ENCODE results near the gene CTSW.

Gene CTSW

DNA sequence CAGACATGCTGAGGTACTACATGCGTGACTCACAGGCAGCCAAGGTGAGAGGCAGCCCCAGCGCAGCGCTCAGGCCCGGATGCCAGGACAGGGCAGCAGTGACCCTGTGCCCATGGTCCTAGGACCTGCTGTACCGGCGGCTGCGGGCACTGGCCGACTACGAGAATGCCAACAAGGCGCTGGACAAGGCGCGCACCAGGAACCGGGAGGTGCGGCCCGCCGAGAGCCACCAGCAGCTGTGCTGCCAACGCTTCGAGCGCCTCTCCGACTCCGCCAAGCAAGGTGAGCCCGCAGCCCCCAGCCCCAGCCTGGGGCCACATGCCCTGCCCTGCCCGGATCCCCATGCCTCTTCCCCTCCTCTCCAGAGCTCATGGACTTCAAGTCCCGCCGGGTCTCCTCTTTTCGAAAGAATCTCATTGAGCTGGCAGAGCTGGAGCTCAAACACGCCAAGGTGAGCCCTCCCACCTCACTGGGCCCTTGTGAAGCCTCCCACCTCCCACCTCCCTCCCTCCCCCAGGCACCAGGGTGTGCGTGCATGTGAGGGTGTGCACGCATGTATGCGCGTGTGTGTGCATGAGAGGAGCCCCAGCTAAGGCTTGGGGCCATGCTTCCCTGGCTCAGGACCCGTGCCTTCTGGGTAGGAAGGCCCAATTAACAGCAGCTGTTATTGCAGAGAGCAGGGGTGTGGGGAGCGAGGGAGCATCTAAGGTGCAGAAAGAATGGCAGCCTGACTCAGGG, 27.0 kb upstream of the CTSW start:
- 0 out of 2 replicates have a peak overlapping the region, but pooled peaks have one; percentile 4 for H3K27ac ChIP-seq
- TF ChIP-seq ZFX (IDR thresholded peaks at IDR 0.05; ENCODE audit: borderline replicate concordance) = no peak
- no peak; the same call in 1 of the 2 replicates for TF ChIP-seq CTCF (IDR thresholded peaks at IDR 0.05)

GRCh38 chr11:65853246-65853979, 26.2 kb upstream of the CTSW start:
- TF ChIP-seq ZFX (IDR thresholded peaks at IDR 0.05; ENCODE audit: borderline replicate concordance) (no peak), CTCF (IDR thresholded peaks at IDR 0.05) (no peak)
- H3K27ac ChIP-seq = peak overlapping the region; percentile 4; the same call in 1 of the 2 replicates

- TF ChIP-seq ZFX (IDR thresholded peaks at IDR 0.05; ENCODE audit: borderline replicate concordance) = no peak
- TF ChIP-seq CTCF (IDR thresholded peaks at IDR 0.05) = no peak
- H3K27ac ChIP-seq = peak overlapping the region; percentile 99; the same call in 1 of the 2 replicates
These were observed 25.5 kb upstream of the CTSW start for GRCh38 chr11:65854161-65854592.

DNA sequence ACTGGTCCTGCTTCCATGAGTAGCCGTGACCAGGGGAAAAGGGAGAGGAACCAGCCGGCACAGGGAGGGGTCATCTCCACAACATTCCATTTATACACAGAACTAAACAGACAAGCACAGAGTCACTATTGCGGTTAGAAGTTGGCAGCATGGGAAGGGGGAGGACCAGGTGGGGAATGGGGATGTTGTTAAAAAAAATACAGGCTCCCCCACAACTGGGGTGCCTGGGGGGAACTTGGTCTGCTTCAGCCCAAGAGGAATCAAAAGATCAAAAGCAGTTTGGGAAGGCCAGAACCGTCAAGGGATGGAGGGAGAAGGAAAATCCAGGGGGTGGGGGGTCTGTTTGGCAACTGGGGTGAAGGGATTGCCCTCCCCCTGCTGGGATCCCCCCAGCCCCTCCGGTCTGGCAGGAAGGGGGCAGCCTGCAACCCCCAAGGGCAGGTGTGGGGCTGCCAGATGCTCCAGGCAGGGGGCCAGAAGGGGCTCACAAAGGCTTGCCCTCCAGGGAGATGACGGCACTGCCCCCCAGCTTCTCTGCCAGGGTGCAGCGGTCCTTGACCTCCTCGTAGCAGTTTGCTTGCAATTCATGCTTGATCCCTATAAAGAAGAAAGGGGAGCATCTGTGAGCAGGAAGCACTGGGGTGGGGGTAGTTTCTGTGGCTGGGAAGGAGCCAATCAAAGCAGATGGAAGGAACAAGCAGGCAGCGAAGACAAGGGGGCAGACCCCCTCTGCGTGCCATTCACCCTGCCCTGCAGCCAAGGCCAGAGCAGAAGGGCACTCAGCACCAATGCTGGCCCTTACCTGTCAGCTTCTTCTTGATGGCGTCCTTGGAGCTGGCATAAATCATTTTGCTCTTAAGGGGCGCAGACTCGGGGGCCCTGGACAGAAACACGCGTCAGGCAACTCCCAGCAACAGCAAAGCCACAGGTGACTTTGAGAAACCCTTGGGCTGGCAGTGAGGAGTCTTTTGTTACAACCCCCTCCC, 24.5 kb upstream of the CTSW start:
- peak overlapping the region; percentile 99 for H3K27ac ChIP-seq
- TF ChIP-seq CTCF (IDR thresholded peaks at IDR 0.05) (no peak), ZFX (IDR thresholded peaks at IDR 0.05; ENCODE audit: borderline replicate concordance) (no peak)

DNA sequence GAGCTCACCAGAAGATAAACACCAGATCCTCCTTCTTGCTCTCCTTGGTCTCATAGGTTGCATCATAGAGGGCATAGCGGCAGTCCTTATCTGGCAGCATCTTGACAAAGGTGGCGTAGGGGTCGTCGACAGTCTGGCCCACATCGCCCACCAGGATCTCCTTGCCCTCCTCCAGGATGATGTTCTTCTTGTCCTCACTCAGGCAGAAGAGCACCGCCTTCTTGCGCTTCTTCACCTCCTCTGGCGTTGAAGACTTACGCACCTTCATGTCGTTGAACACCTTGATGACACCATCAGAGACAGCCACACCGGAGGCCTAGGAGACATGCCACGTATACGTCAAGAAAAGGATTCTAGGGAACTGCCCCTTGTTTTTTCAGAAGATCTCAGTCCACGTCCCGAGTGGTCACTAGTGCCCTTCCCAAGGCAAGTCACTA, 23.7 kb upstream of the CTSW start:
- TF ChIP-seq CTCF (IDR thresholded peaks at IDR 0.05) (no peak), ZFX (IDR thresholded peaks at IDR 0.05; ENCODE audit: borderline replicate concordance) (no peak)
- H3K27ac ChIP-seq = peak overlapping the region; percentile 99

DNA sequence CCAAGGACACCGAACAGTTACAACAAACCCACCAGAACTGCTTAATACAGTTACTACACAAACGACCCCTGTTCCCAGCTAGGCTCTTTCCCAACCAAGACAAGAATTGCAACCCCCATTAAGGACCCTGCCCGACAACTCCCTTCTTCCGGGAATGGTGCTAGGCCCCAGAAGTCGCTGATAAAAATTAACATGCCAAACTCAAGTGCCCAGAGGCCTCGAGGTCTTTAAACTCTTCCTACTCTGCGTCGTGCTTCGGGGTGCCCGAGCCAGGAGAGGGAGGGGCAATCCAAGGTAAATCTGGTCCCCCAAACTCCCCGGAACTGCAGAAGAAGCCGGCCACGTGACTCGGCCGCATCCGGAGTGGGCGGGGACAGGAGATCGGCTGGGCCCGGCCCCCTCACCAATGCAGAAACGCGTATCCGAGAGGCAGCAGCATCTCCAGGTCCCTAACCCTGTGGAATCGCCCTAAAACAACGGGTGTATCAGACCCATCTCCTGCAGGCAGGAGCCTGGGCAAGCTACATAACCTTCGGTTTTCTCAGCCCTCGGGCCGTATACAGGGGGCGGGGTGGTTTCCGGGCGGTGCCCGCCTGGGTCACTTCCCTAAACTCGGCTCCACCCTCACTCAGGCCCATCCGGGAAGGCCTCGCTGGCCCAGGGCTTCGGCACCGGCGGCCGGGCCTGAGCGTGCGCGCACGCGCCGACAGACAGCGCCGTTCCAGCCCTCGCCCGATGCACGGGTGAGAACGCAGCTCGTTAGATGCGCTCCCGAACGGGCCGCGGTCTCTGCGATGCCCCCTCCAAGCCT, 22.7 kb upstream of the CTSW start:
- peak overlapping the region; percentile 99 for H3K27ac ChIP-seq
- TF ChIP-seq CTCF (IDR thresholded peaks at IDR 0.05) (no peak), ZFX (IDR thresholded peaks at IDR 0.05; ENCODE audit: borderline replicate concordance) (no peak)
